ENCODE results near the gene AAGAB.

The AAGAB gene

DNA sequence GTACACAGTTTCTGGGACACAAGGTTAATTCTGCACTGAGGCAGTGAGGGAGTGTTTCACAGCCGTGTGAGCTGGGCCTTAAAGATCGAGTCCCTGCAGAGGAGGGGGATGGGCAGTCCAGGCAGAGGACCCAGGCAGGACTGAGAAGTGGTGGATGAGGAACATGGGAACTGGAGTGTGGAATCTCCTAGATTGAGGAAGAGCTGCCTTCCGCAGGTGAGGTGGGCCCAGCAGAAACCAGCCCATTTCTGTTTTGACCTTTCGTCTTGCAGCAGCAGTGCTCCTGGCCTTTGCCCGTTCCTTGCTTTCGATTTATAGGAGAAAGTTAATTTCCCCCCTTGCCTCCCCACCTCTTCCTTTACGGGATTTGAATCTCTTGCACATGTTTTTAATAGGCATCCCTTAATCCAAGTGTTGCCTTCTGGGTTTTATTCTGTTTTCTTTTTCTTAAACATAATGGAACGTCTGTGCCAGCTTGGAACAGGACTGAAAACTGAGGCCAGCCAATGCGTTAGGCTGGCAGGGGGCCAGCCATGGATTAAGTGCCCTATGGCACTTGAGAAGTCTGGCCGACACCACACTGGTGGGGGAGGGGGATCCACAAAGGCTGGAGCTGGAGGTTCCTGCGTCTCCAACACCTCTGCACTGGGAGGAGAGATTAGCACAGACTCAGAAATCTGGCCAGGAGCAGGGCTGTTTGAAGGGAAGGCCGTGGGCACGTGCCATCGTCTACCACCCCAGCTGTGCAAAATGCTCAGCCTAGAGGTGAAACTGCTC, 78.1 kb downstream of the AAGAB start:
- TF ChIP-seq, protein P1, sequence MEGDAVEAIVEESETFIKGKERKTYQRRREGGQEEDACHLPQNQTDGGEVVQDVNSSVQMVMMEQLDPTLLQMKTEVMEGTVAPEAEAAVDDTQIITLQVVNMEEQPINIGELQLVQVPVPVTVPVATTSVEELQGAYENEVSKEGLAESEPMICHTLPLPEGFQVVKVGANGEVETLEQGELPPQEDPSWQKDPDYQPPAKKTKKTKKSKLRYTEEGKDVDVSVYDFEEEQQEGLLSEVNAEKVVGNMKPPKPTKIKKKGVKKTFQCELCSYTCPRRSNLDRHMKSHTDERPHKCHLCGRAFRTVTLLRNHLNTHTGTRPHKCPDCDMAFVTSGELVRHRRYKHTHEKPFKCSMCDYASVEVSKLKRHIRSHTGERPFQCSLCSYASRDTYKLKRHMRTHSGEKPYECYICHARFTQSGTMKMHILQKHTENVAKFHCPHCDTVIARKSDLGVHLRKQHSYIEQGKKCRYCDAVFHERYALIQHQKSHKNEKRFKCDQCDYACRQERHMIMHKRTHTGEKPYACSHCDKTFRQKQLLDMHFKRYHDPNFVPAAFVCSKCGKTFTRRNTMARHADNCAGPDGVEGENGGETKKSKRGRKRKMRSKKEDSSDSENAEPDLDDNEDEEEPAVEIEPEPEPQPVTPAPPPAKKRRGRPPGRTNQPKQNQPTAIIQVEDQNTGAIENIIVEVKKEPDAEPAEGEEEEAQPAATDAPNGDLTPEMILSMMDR (IDR thresholded peaks at IDR 0.05), result no peak

DNA sequence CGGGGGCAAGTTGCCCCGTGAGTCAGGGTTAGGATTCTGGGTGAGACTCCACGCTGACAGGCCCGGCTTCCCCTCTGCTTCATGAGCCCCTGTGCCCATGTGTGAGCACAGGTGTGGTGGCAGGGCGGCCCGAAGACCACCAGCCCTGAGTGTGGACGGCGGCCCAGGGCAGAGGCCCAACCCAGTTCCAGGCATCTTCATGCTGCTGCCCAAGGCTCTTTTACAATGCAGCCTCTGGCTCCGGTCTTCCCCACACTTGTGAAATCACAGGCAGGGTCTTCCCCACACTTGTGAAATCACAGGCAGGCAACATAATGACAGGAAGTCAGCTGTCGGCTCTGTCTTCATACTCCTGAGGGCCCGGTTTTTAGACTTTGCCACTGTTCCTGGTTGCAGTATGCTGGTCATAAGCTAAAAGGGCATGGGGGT, 78.8 kb downstream of the AAGAB start:
- TF ChIP-seq, protein P1 (IDR thresholded peaks at IDR 0.05), result no peak

DNA sequence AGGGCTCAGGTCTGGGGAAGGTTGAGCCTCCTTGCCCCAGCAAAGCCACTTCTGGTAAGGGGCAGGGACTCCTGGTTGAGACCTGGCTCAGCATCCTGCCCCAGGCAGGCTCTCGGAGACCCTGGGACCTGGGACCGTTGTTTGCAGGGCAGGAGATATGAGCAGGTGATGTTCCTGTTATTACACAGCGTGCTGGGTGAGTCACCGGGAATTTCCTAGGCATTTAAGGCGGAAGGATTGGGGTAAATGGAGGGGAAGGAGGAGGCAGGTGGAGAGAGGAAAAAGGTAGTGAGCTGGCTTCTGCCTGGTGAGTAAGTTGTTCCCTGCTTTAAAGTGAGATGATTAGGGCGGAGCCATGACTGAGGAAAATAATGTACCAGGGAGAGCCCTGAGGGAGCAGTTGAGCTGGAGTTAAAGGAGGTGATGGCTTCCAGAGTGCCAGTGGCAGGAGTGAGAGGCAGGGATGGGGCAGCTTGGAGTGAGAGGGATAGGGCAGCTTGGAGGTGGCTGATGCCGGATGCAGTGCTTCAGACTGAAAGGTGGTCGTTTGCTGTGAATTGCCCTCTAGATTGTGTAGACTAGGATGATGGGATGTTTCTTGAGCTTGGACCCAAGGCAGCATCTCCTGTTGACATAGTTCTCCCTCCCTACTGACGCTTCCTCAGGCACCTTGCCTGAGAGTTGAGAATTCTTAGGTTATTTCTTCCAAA, 79.4 kb downstream of the AAGAB start:
- TF ChIP-seq, protein P1 (IDR thresholded peaks at IDR 0.05), result no peak

DNA sequence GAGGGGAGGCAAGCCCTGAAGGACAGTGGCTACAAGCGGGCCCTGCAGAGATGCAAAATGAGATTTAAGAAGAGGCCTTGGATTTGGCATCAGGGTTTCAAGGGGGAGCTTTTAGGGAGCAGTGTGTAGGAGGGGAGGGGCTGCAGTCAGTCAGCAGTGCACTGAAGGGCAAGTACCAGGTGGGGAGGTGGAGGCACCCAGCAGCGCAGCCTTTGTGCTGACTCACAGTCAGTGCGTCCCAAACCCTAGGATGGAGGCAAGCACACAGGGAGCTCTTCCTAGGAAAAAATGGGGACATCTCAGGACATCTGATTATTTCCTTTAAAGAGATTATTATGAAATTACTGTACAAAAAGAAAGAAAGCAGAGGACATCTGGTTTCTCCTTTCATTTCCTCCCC, 80.0 kb downstream of the AAGAB start:
- TF ChIP-seq, protein P1 (IDR thresholded peaks at IDR 0.05), result no peak

DNA sequence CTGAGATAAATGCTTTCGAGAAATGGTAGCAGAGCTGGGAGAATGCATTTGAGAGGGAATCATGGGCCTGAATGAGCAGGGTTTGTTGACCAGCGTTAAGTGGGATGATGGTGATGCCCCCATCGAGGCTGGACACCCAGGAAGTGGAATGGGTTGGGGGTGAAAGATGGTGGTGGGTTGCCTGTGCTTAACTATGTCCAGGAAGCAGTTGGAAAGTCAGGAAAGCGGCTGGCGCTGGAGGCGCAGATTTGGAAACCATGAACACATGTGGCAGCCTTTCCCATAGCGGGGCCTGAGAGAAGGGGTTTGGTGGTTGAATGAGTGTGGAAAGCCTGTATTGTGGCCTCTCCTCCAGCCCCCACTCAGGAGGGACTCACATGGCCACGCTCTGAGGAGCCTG, 80.7 kb downstream of the AAGAB start:
- TF ChIP-seq, protein P1 (IDR thresholded peaks at IDR 0.05), result no peak

DNA sequence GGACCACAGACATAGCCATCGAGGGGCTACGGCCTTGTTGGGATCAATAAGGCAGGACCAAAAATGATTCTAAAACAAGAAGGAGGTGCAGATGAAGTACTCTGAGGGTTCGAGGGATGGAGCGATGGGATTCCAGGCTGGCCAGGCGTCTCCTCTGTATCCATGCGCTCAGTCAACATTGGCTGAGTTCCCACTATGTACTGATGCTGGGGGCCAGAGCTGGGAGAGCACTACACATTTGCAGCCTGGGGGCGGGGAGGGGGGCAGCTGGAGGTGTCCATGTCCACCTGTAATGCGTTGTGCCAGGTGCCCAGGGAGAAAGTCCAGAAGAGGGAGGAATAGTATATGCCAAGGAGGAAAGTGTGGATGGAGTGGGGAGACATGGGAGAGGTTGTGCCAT, 81.5 kb downstream of the AAGAB start:
- TF ChIP-seq, protein P1 (IDR thresholded peaks at IDR 0.05), result no peak

DNA sequence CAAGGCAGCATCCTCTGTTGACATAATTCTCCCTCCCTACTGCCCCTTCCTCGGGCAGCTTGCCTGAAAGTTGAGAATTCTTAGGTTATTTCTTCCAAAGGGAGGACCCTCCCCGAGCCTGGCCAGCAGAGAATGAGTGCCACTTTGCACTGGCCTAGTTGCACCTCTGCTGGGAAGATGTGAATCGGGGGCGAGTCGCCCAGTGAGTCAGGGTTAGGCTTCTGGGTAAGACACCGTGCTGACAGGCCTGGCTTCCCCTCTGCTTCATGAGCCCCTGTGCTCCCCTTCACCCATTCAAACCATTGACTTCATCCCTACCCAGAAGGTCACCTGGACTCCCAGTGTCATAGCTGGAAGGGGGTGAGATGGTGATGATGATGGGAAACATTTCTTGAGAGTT, 82.3 kb downstream of the AAGAB start:
- TF ChIP-seq, protein P1 (IDR thresholded peaks at IDR 0.05), result no peak

All from LNCAP (cell line).